ENCODE results near the gene CCDC7.

GRCh38 chr10:32461203-32461602 lies 15.3 kb downstream of the CCDC7 start:
- TF ChIP-seq EZH2 (IDR thresholded peaks at IDR 0.05; ENCODE audit: borderline replicate concordance, low read depth, low read length, severe bottlenecking) (no peak), CTCF (IDR thresholded peaks at IDR 0.05; ENCODE audit: borderline replicate concordance, extremely low read depth, low read length, poor library complexity, severe bottlenecking) (no peak)
